ENCODE data around the gene SUPT4H1. TPM values are rescaled to one million over a fixed set of nuclear protein-coding genes. Genes with fewer than 3 reads are reported as not detected.

Gene SUPT4H1
- total RNA-seq, 1 experiment from 2014 or later: 53.8 TPM

GRCh38 chr17:58352596-58353388, 791 bp upstream of the SUPT4H1 start:
- H3K27me3 ChIP-seq (ENCODE audit: control insufficient read depth, insufficient read depth, low read length): no peaks in the 10 kb centered on the region
- intact Hi-C loops (cut with micrococcal nuclease; ENCODE audit: unreplicated experiment) (no loop called here), in situ Hi-C loops (cut with HindIII; ENCODE audit: low pct_unique_long_range_greater_than_20kb, low sequenced_read_pairs) (no loop called here)
- peak overlapping the region; percentile 90 for H3K27ac ChIP-seq (ENCODE audit: low read length)
- H3K36me3 ChIP-seq (ENCODE audit: control insufficient read depth, insufficient read depth, low read length): peaks cover 21% of the 10 kb centered on the region
- ATAC-seq: peak; percentile 68
- BruUV-seq (replicated peaks): TSS peak; percentile 94
- peak; percentile 69 for TF ChIP-seq TCF7L2 (IDR thresholded peaks at IDR 0.05; ENCODE audit: low read depth, low read length)
- TF ChIP-seq CTCF (IDR thresholded peaks at IDR 0.05): no peak
- H3K9me3 ChIP-seq (ENCODE audit: control insufficient read depth, insufficient read depth, low read depth, low read length): no peaks in the 10 kb centered on the region
- H3K4me1 ChIP-seq (ENCODE audit: control insufficient read depth, insufficient read depth, low read length): peaks cover 10% of the 10 kb centered on the region
- ChIA-PET CTCF (interaction anchor here (0.6 to 1.0 kb wide), 2 partner anchors 10 to 35 kb away, joined by 3 to 4 read pairs; no protein-coding TSS in a partner anchor), POLR2A (no interaction called here)
- DNase-seq (ENCODE audit: low read depth, low spot score): no peak
- H3K4me3 ChIP-seq (ENCODE audit: low read depth in 2 of 2, low read length in 2 of 2): peak overlapping the region; percentile 98 to 99

GRCh38 chr17:58351182-58351581, 819 bp downstream of the SUPT4H1 start:
- TF ChIP-seq POLR2AphosphoS5 (IDR thresholded peaks at IDR 0.05; ENCODE audit: low read depth, low read length): no peak
- TF ChIP-seq, protein P1, sequence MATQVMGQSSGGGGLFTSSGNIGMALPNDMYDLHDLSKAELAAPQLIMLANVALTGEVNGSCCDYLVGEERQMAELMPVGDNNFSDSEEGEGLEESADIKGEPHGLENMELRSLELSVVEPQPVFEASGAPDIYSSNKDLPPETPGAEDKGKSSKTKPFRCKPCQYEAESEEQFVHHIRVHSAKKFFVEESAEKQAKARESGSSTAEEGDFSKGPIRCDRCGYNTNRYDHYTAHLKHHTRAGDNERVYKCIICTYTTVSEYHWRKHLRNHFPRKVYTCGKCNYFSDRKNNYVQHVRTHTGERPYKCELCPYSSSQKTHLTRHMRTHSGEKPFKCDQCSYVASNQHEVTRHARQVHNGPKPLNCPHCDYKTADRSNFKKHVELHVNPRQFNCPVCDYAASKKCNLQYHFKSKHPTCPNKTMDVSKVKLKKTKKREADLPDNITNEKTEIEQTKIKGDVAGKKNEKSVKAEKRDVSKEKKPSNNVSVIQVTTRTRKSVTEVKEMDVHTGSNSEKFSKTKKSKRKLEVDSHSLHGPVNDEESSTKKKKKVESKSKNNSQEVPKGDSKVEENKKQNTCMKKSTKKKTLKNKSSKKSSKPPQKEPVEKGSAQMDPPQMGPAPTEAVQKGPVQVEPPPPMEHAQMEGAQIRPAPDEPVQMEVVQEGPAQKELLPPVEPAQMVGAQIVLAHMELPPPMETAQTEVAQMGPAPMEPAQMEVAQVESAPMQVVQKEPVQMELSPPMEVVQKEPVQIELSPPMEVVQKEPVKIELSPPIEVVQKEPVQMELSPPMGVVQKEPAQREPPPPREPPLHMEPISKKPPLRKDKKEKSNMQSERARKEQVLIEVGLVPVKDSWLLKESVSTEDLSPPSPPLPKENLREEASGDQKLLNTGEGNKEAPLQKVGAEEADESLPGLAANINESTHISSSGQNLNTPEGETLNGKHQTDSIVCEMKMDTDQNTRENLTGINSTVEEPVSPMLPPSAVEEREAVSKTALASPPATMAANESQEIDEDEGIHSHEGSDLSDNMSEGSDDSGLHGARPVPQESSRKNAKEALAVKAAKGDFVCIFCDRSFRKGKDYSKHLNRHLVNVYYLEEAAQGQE (IDR thresholded peaks at IDR 0.05; ENCODE audit: insufficient read depth in 1 of 2, low read depth in 2 of 2, low read length in 1 of 2): no peak
- Histone ChIP-seq H3K4me1 (ENCODE audit: control insufficient read depth, insufficient read depth, low read length) (peaks cover 10% of the 10 kb centered on the region), H3K27ac (ENCODE audit: low read length) (peak overlapping the region; percentile 93), H3K27me3 (ENCODE audit: control insufficient read depth, insufficient read depth, low read length) (no peaks in the 10 kb centered on the region), H3K9me3 (ENCODE audit: control insufficient read depth, insufficient read depth, low read depth, low read length) (no peaks in the 10 kb centered on the region), H3K4me3 (ENCODE audit: low read depth in 2 of 2, low read length in 2 of 2) (peak overlapping the region; percentile 98 to 99), H3K36me3 (ENCODE audit: control insufficient read depth, insufficient read depth, low read length) (peaks cover 21% of the 10 kb centered on the region)
- POLR2A ChIA-PET: interaction anchor here (0.5 to 0.7 kb wide), 3 partner anchors 25 to 65 kb away, joined by 3 to 5 read pairs (median 4); no protein-coding TSS in a partner anchor
- CTCF ChIA-PET: no interaction called here
- ATAC-seq (no peak), DNase-seq (ENCODE audit: low read depth, low spot score) (no peak)
- TSS peak; percentile 70 for BruUV-seq (replicated peaks)
- intact Hi-C loops (cut with micrococcal nuclease; ENCODE audit: unreplicated experiment) (no loop called here), in situ Hi-C loops (cut with HindIII; ENCODE audit: low pct_unique_long_range_greater_than_20kb, low sequenced_read_pairs) (no loop called here)

DNA sequence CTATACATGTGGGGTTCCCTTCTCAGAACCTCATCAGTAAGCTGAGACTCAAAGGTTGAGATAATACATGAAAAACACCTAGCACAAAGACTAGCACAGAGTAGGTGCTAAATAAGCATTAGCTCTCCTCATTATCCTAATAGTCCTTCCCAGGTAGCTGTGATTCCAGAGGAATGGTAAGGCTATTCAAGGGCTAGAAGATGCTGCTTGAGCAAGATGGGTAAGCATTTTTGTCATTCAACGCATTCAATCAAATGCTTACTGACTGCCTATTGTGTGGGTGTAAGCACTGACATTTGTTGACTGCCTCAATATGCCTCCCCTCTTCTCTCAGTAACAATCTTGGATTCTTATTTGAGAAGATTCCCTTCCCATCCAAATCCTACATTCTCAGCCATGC, 4.0 kb downstream of the SUPT4H1 start:
- ATAC-seq: no peak
- intact Hi-C loops (cut with micrococcal nuclease; ENCODE audit: unreplicated experiment) (loop anchor here (5.0 kb wide), 1 partner anchor 809 kb away; the partner anchor contains the start of genes PRR11 and SKA2), in situ Hi-C loops (cut with HindIII; ENCODE audit: low pct_unique_long_range_greater_than_20kb, low sequenced_read_pairs) (no loop called here)
- Histone ChIP-seq H3K4me1 (ENCODE audit: control insufficient read depth, insufficient read depth, low read length) (peaks cover 9% of the 10 kb centered on the region), H3K9me3 (ENCODE audit: control insufficient read depth, insufficient read depth, low read depth, low read length) (no peaks in the 10 kb centered on the region), H3K36me3 (ENCODE audit: control insufficient read depth, insufficient read depth, low read length) (peaks cover 21% of the 10 kb centered on the region), H3K27me3 (ENCODE audit: control insufficient read depth, insufficient read depth, low read length) (no peaks in the 10 kb centered on the region), H3K4me3 (ENCODE audit: low read depth in 2 of 2, low read length in 2 of 2) (no peak overlapping the region), H3K27ac (ENCODE audit: low read length) (no peak overlapping the region)
- POLR2A ChIA-PET: no interaction called here
- no peak for DNase-seq (ENCODE audit: low read depth, low spot score)
- BruUV-seq (replicated peaks): no TSS peak
- CTCF ChIA-PET: no interaction called here
- TF ChIP-seq POLR2AphosphoS5 (IDR thresholded peaks at IDR 0.05; ENCODE audit: low read depth, low read length) (no peak), TCF7L2 (IDR thresholded peaks at IDR 0.05; ENCODE audit: low read depth, low read length) (no peak), CTCF (IDR thresholded peaks at IDR 0.05) (no peak), SIN3A (IDR thresholded peaks at IDR 0.05; ENCODE audit: borderline replicate concordance, insufficient read depth, low read depth, low read length) (no peak)
- TF ChIP-seq, protein P1 (IDR thresholded peaks at IDR 0.05; ENCODE audit: insufficient read depth in 1 of 2, low read depth in 2 of 2, low read length in 1 of 2): no peak

All from Panc1 (cell line).